T-helper 22 cell (primary cell): ENCODE measurements around the gene CHL1.
"Not testable (repeated sequence)": the region's sequence is repeated elsewhere in the genome, so short reads cannot be mapped to it uniquely, and the experiment has no call there.

Experiments
- DNase-seq: peaks from one replicate; pipeline ENCODE4 v3.0.0-alpha.2; 2020; ENCODE audit warnings: low read depth

CHL1 gene

DNA sequence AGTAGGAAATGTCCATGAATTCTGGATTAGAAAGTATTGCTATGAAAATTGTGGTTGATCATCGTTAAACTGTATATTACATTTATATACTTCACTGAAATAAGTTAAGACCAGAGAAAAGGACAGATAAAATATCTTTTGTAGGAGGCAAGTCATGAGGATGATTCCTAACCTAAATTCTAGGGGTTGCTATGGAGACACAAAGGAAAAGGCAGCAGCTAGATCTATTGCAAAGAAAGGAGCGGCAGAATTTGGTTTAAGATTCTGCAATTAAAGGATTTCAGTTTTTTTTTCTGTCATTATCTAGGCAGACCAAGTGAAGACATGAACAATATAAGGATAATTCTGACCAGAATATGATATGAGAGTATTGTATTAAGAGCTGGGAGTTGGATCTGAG lies 136.1 kb downstream of the CHL1 start:
- DNase-seq: no peak

DNA sequence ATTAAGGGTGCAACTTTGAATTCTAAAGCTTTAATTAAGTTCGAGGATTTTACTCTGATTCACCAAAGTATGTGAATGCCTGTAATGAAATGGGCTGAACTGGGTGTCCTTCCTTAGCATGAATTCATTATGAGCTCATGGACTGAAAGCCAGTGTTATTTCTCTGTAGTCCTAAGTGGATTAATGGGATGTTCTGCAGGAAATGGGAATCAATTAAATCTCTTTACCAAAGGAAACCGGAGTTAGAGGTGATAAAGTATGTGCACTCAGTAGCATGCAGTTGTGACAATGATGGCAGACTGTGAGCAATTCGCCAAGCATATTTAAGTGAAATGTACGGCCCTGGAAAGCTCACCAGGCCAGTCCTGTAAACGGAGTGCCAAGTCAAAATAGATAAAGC lies 138.7 kb downstream of the CHL1 start:
- no peak for DNase-seq

DNA sequence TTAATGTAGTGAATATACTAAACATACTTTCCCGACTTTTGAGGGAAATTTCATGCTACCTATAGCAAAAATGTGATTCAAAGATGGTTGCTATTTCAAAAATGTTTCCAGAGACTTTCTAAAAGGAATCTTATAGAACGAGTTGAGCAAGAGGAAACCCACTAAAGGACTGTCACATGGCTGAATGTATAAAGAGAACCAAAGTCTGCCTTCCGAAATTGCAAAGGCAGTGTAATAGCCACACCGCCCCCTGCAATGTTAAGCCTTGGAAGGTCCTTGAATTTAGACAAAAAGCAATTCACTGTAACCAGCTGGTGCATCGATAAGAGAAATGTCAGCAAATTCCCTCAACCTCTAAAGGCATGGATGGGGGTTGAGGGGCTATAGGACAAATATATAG lies 142.8 kb downstream of the CHL1 start:
- DNase-seq: no peak

DNA sequence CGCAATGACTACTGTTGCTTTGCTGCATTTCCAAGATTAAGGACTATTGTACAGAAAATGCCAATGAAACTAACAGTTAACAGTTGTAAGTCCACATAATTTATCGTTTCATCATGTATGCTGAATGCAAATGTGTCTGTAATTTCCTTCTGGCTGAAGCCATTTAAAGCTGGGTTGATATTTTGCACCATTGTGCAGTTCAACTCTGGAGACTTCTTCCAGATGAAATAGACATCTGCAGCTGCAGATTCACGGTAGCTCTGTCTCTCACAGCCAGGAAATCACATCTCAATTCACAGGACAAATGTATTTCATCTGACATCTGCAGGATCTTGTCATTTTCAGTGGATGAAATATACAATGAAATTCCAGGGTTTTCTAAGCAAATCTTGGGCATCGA lies 145.4 kb downstream of the CHL1 start:
- no peak for DNase-seq

DNA sequence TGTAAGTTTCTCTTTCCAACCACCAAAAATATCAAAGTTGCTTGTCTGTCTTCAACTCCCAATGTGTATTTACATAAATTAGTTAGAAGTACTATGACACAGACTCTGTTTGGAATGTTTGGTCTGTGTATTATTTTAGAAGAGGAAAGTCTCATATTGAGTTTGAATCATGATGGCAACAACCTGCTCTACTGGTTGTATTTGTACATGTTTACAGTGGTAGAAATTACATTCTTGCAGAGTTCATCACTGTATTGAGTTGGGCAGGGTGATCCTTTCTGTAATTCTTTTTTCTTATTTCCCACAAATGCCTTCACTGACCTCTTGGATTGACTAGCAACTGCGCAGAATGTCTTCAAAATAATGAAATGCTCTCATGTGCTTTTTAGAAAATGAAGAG lies 149.6 kb downstream of the CHL1 start:
- DNase-seq: no peak

DNA sequence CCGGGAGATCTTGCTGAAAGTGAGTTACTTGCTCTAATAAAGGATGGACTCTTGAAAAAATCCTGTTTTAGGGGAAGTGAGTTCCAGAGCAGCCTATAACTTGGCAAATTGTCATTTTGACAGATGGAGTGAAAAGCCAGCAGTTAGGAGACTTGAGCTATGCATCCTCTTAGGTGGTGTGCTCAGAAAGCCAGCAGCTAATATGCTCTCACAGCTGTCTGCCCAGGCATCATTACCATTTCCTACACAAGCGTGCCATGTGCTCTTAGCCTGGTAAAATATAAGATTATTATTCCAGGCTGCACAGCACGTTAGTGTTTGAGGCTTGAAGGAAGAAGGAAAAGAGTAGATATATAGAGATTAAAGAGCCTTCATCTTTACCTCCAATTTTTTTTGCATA lies 151.0 kb downstream of the CHL1 start:
- DNase-seq: no peak

DNA sequence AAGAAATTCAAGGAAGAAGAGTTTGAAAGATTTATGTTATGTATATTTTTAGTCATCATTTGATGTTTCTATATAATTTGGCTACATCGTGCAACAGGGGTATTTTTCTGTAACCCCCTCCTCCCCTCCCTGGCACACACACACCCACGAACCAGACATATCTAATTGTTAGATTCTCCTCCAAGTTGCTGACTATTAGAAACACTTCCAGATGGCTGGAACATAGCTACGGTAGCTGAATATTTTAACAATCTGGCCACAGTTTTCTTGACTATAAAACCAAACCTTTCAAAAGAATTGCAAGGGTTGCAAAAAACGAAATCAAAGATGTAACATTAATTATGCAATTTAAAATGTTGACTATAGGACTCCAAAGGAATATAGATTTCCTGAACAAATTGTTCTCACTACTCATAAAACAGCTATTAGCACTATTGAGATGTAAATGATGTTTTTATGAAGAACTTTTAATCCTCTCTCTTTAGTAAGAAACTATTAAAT lies 154.4 kb downstream of the CHL1 start:
- no peak for DNase-seq

DNA sequence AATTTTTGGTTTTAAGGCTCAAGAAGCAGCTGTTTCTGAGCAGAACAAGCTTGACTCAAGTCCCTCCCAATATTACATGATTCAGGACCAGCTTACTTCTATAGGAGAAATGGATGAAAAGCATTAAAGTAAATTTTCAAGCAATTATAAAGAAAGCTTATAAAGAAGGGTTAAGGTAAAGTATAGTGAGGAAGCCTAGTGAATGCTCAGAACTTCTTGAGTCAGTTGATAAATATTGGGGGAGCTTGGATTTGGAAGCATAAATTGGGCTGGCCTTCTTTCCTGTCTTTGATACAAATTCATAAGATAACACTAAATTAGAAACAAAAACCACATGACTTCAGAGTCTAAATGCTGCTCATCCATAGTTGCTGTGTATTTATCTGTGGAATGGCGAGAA lies 156.0 kb downstream of the CHL1 start:
- DNase-seq: no peak

DNA sequence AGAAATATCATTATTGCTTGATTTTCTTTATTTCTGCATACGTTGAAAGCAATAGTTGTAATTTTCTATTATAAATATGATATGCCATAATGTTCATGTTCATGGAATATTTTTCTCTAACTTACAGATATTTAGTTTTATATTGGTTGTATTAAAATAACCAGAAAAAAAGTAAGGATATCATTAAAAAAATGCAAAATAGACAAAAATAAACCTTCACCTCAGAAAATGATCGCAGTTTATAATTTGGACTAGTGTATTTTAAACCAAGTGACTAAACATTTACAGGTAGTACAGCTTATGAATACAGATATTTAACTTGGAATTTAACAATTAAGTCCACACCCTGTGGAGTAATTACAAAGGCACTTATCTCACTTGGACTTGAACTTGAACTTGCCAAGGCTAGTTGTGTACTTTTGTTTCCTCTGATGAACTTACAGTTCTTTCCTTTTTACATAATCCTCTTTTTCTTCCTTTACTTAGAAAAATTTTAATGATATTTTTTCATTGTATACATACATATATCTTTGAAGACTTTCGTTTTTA lies 156.7 kb downstream of the CHL1 start:
- no peak for DNase-seq

DNA sequence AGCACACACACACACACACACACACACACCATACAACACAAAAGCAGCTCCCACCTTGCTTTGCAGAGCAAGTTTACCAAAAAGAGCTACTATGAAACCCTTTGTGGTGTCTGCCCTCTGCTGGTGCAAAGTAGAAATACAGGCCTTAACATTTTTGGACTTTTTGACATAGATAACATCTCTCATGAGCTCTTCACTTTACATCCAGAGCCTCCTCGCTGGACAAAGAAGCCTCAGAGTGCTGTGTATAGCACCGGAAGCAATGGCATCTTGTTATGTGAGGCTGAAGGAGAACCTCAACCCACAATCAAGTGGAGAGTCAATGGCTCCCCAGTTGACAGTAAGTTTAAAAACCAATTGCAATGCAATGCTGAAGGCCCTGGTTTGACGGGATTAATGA lies 157.9 kb downstream of the CHL1 start:
- no peak for DNase-seq

DNA sequence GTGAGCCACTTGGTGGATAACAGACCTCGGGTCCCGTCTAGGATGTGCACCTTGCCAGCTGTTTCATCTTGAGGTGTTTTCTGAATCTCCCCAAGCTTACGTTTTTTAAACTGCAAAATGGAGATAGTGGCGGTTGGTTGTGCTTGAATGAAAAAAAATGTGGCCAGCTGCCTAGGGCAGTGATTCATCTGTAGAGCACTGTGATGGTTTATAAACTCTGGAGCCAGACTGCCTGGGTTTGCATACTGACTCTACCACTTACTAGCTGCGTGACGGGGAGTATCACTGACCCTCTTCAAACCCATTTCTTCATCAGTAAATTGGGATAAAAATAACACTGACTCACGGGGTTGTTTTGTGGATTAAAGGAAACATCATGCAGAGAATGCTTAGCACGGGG lies 159.1 kb downstream of the CHL1 start:
- no peak for DNase-seq

DNA sequence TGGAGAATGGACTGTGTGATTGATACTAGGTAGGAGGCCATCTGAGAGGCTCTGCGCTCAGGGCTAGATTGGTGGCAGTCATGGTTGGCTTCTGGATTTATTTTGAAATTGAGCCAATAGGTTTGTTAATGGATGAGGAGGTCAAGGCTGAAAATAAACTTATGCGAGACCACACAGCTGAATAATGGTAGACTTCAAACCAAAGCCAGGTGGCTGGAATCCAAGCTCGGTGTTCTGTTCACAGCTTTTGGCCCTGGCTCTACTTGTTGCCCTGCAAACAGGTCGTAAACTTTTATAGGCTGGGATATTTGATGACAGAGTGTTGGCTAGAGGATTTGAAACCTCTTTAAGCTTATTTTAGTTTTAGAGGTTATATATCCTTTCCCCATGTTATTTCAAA lies 160.4 kb downstream of the CHL1 start:
- no peak for DNase-seq

DNA sequence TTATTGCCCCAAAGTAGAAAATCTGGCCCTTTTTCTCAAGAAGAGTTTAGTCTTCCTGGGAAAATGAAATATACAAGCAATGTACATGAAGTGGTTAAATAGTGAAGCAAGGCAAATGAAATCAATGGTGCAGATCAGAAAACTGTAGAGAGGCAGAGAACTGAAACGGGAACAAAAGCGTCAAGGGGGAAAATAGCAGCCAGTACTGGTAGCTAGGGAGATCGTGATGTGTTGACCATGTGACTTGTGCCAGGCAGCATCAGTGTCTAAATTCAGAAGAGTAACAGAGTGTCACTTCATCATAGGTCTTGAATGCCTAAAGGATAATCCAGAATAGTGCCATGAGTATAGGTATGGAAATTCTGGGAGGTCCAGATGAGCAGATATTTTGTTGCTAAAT lies 163.1 kb downstream of the CHL1 start:
- DNase-seq: no peak

DNA sequence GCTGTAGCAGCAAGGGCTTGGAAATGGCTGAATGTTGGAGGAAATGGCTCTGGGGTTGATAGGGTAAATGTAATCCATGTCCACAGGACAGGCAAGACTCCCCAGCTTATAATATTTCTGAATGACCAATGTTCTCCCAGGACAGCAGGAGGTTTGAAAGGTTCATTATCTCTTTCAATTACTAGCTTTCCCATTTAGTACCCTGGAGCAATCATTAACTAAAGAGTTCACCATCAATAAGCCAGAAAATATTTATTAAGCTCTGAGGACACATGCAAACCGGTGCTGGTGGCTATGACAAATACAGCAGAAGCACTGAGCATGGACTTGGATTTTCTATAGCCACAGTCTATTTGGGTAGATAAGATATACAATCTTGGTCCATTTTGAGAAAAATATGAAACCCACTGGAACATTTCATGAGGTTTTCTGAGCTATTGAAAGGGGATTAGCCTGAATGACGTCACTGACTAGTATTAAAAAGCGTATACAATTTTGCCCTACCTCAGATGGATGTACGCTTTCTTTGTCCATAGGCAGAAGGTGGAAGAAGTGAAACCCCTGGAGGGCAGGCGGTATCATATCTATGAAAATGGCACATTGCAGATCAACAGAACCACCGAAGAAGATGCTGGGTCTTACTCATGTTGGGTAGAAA lies 166.2 kb downstream of the CHL1 start:
- DNase-seq: no peak

DNA sequence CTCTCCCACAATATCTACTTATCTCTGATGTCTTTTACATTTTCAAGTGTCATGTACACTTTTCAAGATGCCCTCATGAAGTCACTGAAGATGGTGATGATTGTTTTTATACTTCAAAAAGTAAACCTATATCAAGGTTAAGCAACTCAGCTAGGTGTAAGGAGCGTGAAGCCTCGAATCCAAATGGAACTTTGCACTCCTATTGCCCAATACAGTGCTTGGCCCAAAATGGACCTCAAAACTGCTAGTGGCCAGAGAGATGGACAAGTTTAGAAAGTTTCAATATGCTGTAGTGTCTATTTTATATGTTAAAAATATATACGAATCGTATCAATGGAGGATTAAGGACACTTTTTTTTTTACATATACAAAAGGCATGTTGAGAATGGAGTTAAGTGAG lies 167.7 kb downstream of the CHL1 start:
- DNase-seq: no peak

DNA sequence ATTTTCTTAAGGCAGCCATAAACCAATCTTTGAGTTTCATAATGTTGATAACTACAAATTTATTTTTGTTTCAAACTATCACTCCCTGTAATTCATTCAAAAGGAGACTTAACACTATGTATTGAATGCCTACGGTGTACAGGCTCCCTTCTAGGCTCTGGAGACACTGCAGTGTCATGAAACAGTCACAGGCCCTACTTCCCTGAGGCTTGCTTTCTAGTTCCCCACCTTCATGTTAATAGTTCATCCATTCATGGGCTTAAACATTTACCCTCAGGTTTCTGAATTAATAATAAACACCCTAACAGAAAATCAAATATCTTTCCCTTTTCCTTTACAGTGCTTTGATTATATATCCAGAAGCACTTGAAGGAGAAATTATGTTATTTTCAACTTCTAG lies 168.7 kb downstream of the CHL1 start:
- DNase-seq: no peak

DNA sequence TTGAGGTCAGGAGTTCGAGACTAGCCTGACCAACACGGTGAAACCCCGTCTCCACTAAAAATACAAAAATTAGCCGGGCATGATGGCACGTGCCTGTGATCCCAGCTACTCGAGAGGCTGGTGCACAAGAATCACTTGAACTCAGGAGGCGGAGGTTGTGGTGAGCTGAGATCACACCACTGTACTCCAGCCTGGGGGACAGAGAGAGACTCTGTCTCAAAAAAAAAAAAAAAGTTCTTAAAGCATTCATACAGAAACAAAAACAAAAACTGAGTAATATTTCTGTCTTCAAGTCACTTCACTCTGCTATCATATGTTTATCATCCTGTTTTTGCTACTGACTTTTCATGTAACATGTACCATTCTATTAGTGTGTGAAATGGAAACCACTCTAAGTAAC lies 169.7 kb downstream of the CHL1 start:
- DNase-seq: not testable (repeated sequence)

DNA sequence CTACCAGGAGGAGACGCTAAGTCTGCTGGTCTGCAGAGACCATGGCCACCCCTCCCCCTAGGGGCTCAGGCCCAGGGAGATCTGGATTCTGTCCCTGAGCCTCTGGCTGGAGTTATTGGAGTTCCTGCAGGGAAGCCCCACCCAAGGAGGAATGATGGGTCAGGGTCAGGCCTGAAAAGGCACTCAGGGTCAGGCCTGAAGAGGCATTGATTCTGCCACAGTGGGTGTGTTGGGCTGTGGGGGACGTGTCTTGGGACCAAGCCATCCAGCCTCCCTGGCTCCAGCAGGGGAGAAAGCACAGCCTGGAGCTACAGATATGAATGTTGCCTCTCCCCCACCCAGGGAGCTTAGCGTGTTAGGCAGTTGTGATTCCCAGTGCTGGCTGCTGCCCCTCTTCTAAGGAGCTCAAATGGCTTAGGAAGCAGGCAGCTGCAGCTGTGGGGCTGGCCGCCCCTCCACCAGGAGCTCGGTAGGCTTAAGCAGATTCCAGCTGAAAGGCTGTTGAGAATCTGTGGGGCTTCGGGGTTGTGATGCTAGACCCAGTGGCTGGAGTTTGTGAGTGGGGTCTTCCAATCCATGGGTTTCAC lies 176.7 kb downstream of the CHL1 start:
- no peak for DNase-seq

DNA sequence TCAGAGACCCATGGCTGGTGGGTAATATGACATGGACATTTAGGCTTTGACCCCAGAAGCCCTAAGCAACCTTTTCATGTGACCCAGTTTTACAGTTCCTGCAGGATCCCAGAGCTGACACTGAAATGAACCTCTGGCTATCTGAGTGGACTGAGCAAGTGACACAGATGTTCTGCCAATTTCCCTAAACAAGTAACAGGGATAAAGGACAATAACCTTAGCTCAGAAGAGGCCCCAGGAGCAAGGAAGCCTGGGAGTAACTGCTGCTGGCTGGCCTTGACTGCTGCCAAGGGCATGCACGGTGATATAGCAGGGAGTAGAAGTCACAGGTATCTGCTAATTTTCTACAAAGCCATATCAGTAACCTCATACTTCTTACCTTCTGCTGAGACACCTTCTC lies 177.9 kb downstream of the CHL1 start:
- DNase-seq: no peak

DNA sequence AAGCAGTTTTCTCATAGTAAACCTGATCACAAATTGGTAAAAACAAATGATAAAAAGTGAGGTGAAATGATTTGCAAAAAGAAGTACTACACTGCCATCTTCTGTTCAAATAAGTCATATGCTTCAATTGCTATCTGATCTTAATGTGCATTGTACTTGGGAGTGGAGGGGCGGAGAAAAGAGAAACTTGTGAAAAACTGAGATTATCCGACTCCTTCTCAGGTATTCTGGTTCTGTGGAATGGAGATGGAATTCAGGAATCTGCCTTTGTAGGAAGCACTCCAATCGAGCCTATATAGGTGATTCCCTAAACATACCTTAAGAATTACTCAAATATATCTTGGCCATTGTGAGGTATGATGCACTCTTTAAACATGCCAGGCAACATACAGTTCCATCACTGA lies 180.6 kb downstream of the CHL1 start:
- no peak for DNase-seq

DNA sequence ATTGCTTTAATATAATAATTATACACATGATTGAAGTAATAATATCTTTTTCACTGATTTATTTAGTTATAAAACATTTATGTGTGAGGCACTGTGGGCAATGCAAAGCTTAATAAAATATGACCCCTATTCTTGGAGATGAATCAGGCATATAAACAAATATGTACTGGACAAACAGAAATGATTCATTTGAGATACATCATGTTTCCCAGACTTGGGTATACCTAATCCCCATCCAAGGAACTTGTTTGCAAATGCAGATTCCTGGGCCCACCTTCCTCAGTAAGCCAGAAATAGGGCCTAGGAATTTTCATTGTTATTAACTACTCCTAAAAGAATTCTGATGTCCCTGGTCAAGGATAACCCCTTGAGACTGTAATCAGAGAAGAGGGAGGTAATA lies 184.2 kb downstream of the CHL1 start:
- DNase-seq: no peak

DNA sequence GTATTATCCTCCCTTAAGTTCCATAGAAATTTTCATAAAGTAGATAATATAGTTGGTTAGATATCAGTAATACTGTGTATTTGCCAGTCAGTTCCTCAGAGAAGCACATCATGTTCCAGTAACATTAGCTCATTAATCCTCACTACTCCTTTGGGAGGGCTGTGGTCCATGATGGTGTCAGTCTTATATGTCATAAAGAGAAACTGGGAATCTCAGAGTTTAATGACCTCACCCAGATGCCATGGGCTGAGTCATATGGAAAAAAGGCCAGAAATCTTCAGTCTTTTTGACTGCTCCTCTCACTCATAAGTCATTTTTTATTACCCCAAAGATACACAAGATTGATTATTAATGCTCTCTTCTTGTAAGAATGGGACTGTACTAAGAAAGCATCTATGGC lies 188.6 kb downstream of the CHL1 start:
- no peak for DNase-seq

DNA sequence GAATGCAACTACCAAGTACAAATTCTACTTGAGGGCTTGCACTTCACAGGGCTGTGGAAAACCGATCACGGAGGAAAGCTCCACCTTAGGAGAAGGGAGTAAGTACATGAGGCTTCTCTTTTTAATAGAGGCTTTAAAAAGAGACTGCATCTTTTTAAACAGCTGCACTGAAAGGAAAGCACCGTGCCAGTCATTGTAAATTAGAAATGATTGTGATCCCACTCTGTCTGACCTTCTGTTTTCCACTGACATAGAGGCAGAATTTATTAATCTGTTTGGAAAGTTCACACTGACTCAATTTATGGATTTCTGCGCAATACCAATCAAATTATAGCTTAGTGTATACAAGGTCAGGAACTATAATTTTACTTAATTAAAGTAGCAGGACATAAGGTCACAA lies 198.2 kb downstream of the CHL1 start:
- DNase-seq: no peak

DNA sequence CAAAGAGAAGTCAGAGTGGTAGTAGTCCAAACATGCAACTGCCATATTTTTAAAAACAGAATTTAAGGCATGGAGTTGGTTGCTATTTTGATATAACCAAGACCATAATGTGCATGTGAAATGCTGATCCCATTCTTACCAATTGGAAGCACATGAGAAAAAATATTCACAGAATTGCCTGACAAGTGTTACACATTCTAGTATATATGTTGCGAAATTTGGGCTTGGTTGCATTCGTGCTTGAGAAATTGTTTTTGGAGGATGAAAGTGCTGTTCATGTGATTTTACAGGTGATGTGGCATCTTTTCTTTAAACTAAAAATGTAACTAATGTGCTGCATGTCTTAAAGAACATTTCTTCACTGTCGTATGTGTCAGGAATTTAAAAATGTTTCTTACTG lies 199.7 kb downstream of the CHL1 start:
- no peak for DNase-seq
